IMR-90 (cell line): ENCODE measurements around the gene AMZ1. TPM values are rescaled to one million over a fixed set of nuclear protein-coding genes. Genes with fewer than 3 reads are reported as not detected.
A peak's percentile ranks its signal among the peaks of the same experiment; 100 is the strongest.

Source experiments
- ATAC-seq: fragments of 200-7000 bp; cut with Tn5 transposase; 2 replicates; pipeline ENCODE4 v1.9.1; 2020; ENCODE audit warnings: low read depth, mild to moderate bottlenecking, moderate library complexity
- BruUV-seq: library from RNA; stranded (reverse); fragments of 400-500 nt; replicated peaks from 2 replicates; lab custom pipeline; 2021; lab: Mats Ljungman, UMichigan
- CTCF ChIA-PET: fragments of 300-600 bp; formaldehyde crosslinking; extraction: SDS; loops from one replicate; lab custom pipeline; 2021; ENCODE audit warnings: antibody characterized with exemption; lab: Yijun Ruan, JAX
- POLR2A ChIA-PET: fragments of 300-600 bp; sonication (Branson Sonifier 250); formaldehyde crosslinking; loops from one replicate; lab custom pipeline; 2022; ENCODE audit warnings: antibody characterized with exemption; ENCODE audit not compliant: unreplicated experiment; lab: Charles Lee
- DNase-seq: peaks from one replicate; pipeline ENCODE4 v3.0.0; 2013
- H2AFZ ChIP-seq: replicated peaks from 2 replicates; pipeline ENCODE3; 2013; ENCODE audit warnings: low read length, mild to moderate bottlenecking; ENCODE audit not compliant: poor library complexity
- H2AK5ac ChIP-seq: 2 replicates; pipeline ENCODE4 v1.6.1; 2013; ENCODE audit warnings: low read depth, low read length, inconsistent platforms
- H2AK9ac ChIP-seq: replicated peaks from 2 replicates; pipeline ENCODE3; 2013; ENCODE audit warnings: mild to moderate bottlenecking, low read depth, low read length, moderate library complexity; ENCODE audit not compliant: poor library complexity
- H2BK120ac ChIP-seq: 2 replicates; pipeline ENCODE4 v1.6.1; 2013; ENCODE audit warnings: low read depth, low read length, inconsistent platforms
- H2BK15ac ChIP-seq: 3 replicates; pipeline ENCODE4 v1.6.1; 2013; ENCODE audit warnings: low read depth, low read length, inconsistent platforms
- H2BK20ac ChIP-seq: 2 replicates; pipeline ENCODE4 v1.6.1; 2013; ENCODE audit warnings: low read depth, mild to moderate bottlenecking, inconsistent platforms, low read length, moderate library complexity
- H2BK5ac ChIP-seq: 2 replicates; pipeline ENCODE4 v1.6.1; 2013; ENCODE audit warnings: mild to moderate bottlenecking, low read depth, low read length, inconsistent platforms; ENCODE audit not compliant: poor library complexity, severe bottlenecking
- H3K14ac ChIP-seq: replicated peaks from 2 replicates; pipeline ENCODE4 v1.6.1; 2013; ENCODE audit warnings: low read depth, low read length, inconsistent platforms
- H3K18ac ChIP-seq: 2 replicates; pipeline ENCODE4 v1.6.1; 2013; ENCODE audit warnings: low read depth, low read length, control low read depth
- H3K23ac ChIP-seq: 2 replicates; pipeline ENCODE4 v1.6.1; 2013; ENCODE audit warnings: low read depth, low read length, inconsistent platforms
- H3K27ac ChIP-seq: 2 replicates; pipeline ENCODE4 v1.5.1; 2013; ENCODE audit warnings: mild to moderate bottlenecking, control low read depth, low read length; ENCODE audit not compliant: insufficient read depth
- H3K27me3 ChIP-seq: 2 replicates; pipeline ENCODE4 v1.6.1; 2013; ENCODE audit warnings: low read length; ENCODE audit not compliant: control insufficient read depth, insufficient read depth
- H3K36me3 ChIP-seq: 2 replicates; pipeline ENCODE4 v1.6.1; 2013; ENCODE audit warnings: low read length, mixed read lengths; ENCODE audit not compliant: control insufficient read depth, insufficient read depth
- H3K4ac ChIP-seq: 2 replicates; pipeline ENCODE4 v1.6.1; 2013; ENCODE audit warnings: low read depth, low read length, inconsistent platforms
- H3K4me1 ChIP-seq: 2 replicates; pipeline ENCODE4 v1.6.1; 2013; ENCODE audit warnings: low read length, mixed read lengths; ENCODE audit not compliant: control insufficient read depth, insufficient read depth
- H3K4me2 ChIP-seq: 2 replicates; pipeline ENCODE4 v1.6.1; 2013; ENCODE audit warnings: low read depth, mild to moderate bottlenecking, control low read depth, low read length, moderate library complexity
- H3K4me3 ChIP-seq: 2 replicates; pipeline ENCODE4 v1.5.1; 2013; ENCODE audit warnings: low read depth, mild to moderate bottlenecking, control low read depth, low read length, moderate library complexity; ENCODE audit not compliant: insufficient read depth
- H3K56ac ChIP-seq: 2 replicates; pipeline ENCODE4 v1.6.1; 2013; ENCODE audit warnings: low read length, inconsistent platforms; ENCODE audit not compliant: insufficient read depth; ENCODE audit errors: extremely low read depth
- H3K79me1 ChIP-seq, 2 experiments: 2 replicates each; pipeline ENCODE4 v1.6.1; 2013; ENCODE audit warnings: low read length in 2 of 2, inconsistent platforms in 1 of 2, low read depth in 1 of 2
- H3K9ac ChIP-seq: 2 replicates; pipeline ENCODE4 v1.6.1; 2013; ENCODE audit warnings: low read depth, low read length, control low read depth
- H3K9me1 ChIP-seq: 2 replicates; pipeline ENCODE4 v1.6.1; 2013; ENCODE audit warnings: low read length, inconsistent platforms; ENCODE audit not compliant: insufficient read depth
- H3K9me3 ChIP-seq: 2 replicates; pipeline ENCODE4 v1.6.1; 2013; ENCODE audit warnings: low read length; ENCODE audit not compliant: control insufficient read depth, insufficient read depth
- H4K20me1 ChIP-seq: 2 replicates; pipeline ENCODE4 v1.6.1; 2013; ENCODE audit warnings: low read length, inconsistent platforms; ENCODE audit not compliant: insufficient read depth
- H4K5ac ChIP-seq: 2 replicates; pipeline ENCODE4 v1.6.1; 2013; ENCODE audit warnings: mild to moderate bottlenecking, low read depth, low read length, control low read depth
- H4K8ac ChIP-seq, 2 experiments: 2 replicates each; pipeline ENCODE4 v1.6.1; 2013; ENCODE audit warnings: low read depth in 2 of 2, low read length in 2 of 2, control low read depth in 1 of 2, inconsistent platforms in 1 of 2
- H4K91ac ChIP-seq: 2 replicates; pipeline ENCODE4 v1.6.1; 2013; ENCODE audit warnings: low read depth, low read length, inconsistent platforms; ENCODE audit not compliant: insufficient read depth
- SMC3 ChIP-seq: fragments of 150-350 bp; IDR thresholded peaks from 2 replicates; pipeline ENCODE4 v1.6.1; 2016; ENCODE audit warnings: low read depth, mild to moderate bottlenecking, antibody characterized with exemption, low read length, moderate library complexity
- WGBS, 2 experiments: methylation state at CpG; one replicate each; pipeline versions ENCODE4 v1.1.5 to v1.1.7; 2013; ENCODE audit warnings: missing lambda C conversion rate in 2 of 2; ENCODE audit not compliant: insufficient read length in 1 of 2; ENCODE audit errors: extremely low coverage in 2 of 2; 5-methylcytosine and 5-hydroxymethylcytosine counted together
- dilution Hi-C: fragments of 300-500 bp; cut with HindIII; formaldehyde crosslinking; loops from one replicate; pipeline ENCODE4 v1.14.3; 2018; ENCODE audit warnings: low sequenced_read_pairs; ENCODE audit not compliant: unreplicated experiment
- in situ Hi-C: fragments of 300-500 bp; cut with MboI; formaldehyde crosslinking; loops from 3 replicates; pipeline ENCODE4 v1.14.3; 2019; ENCODE audit warnings: low sequenced_read_pairs, inconsistent platforms, mixed read lengths
- intact Hi-C: fragments of 100-400 bp; cut with micrococcal nuclease; formaldehyde crosslinking; loops from 2 replicates; pipeline ENCODE4 v1.10.0; 2022
- polyA plus RNA-seq, 3 experiments: library from polyadenylated mRNA; depleted of rRNA; stranded (reverse); fragments of >200 nt; gene quantifications; 2 replicates each; pipeline ENCODE4 v1.2.3, GENCODE V29; 2012; ENCODE audit warnings: low replicate concordance in 1 of 3
- total RNA-seq: library from RNA; depleted of rRNA; stranded (reverse); fragments of >200 nt; gene quantifications from 2 replicates; pipeline ENCODE4 v1.2.3, GENCODE V29; 2012

The AMZ1 gene
- total and polyA plus RNA-seq, 2 of the 4 experiments (the other 2 are of a cell fraction), result 0.54 to 1.6 TPM

GRCh38 chr7:2715341-2716231 lies 27.6 kb downstream of the AMZ1 start:
- dilution Hi-C loops, result no loop called here
- BruUV-seq, result no TSS peak
- no peak overlapping the region for H3K4me2 ChIP-seq

More at GRCh38 chr7:2715341-2716231, 27.6 kb downstream of the AMZ1 start:
- ChIA-PET CTCF (no interaction called here), POLR2A (no interaction called here)
- Histone ChIP-seq H3K9me1 (peaks cover 12% of the 10 kb centered on the region), H3K23ac (peak overlapping the region; percentile 40; the same call in 1 of the 2 replicates), H2AK9ac (peak overlapping the region; percentile 3), H3K27ac (no peak overlapping the region), H2BK15ac (no peak overlapping the region), H3K56ac (no peak overlapping the region), H3K4ac (no peak overlapping the region; the same call in 1 of the 2 replicates), H2BK5ac (no peak overlapping the region), H4K8ac (no peak overlapping the region), H4K5ac (no peak overlapping the region), H3K18ac (no peak overlapping the region), H2BK20ac (no peak overlapping the region), H3K4me1 (peaks cover 11% of the 10 kb centered on the region; the same call in 1 of the 2 replicates), H3K9ac (no peak overlapping the region), H3K9me3 (peaks cover 4% of the 10 kb centered on the region; the same call in 1 of the 2 replicates), H2AFZ (no peak overlapping the region), H3K14ac (peak overlapping the region; percentile 63; the same call in 1 of the 2 replicates), H2AK5ac (no peak overlapping the region), H4K20me1 (no peaks in the 10 kb centered on the region; the same call in 1 of the 2 replicates), H3K79me1 (peaks cover 0 to 20% of the 10 kb centered on the region in 2 experiments; a peak in 3 of 4 replicates), H4K91ac (no peak overlapping the region), H3K27me3 (no peaks in the 10 kb centered on the region), H3K4me3 (no peak overlapping the region), H3K36me3 (peaks cover 18% of the 10 kb centered on the region), H2BK120ac (no peak overlapping the region)
- intact Hi-C loops (no loop called here), in situ Hi-C loops (no loop called here)
- ATAC-seq (no peak), DNase-seq (peak; percentile 57)
- 48% methylated on average over 3 of the region's 22 CpGs; no CpG with 5 or more reads in 1 of the 2 experiments for WGBS, 2 experiments
- TF ChIP-seq SMC3, result no peak
